ENCODE data around the gene INPP5A.
A peak's percentile ranks its signal among the peaks of the same experiment; 100 is the strongest.

Gene INPP5A

DNA sequence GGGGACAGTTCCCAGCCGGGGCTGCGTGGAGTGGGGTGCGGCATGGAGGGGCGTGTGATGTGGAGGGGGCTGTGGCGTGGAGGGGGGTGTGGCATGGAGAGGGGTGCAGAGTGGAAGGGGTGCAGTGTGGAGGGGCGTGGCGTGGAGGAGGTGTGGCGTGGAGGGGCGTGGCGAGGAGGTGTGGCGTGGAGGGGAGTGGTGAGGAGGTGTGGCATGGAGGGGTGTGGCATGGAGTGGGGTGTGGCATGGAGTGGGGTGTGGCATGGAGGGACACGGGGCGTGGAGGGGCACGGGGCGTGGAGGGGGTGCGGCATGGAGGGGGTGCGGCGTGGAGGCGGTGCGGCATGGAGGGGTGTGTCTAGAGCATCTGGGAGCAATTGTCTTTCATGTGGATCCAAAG lies 214.8 kb downstream of the INPP5A start:
- Histone ChIP-seq H3K9me3 (ENCODE audit: severe bottlenecking) (no peaks in the 10 kb centered on the region), H3K27me3 (ENCODE audit: insufficient read depth, low read depth, severe bottlenecking) (no peaks in the 10 kb centered on the region), H3K36me3 (no peaks in the 10 kb centered on the region), H3K27ac (no peak overlapping the region), H3K4me3 (ENCODE audit: low read depth, low read length) (no peak overlapping the region)
- no peak for DNase-seq
- TF ChIP-seq, protein P1, sequence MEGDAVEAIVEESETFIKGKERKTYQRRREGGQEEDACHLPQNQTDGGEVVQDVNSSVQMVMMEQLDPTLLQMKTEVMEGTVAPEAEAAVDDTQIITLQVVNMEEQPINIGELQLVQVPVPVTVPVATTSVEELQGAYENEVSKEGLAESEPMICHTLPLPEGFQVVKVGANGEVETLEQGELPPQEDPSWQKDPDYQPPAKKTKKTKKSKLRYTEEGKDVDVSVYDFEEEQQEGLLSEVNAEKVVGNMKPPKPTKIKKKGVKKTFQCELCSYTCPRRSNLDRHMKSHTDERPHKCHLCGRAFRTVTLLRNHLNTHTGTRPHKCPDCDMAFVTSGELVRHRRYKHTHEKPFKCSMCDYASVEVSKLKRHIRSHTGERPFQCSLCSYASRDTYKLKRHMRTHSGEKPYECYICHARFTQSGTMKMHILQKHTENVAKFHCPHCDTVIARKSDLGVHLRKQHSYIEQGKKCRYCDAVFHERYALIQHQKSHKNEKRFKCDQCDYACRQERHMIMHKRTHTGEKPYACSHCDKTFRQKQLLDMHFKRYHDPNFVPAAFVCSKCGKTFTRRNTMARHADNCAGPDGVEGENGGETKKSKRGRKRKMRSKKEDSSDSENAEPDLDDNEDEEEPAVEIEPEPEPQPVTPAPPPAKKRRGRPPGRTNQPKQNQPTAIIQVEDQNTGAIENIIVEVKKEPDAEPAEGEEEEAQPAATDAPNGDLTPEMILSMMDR (IDR thresholded peaks at IDR 0.05; ENCODE audit: low read depth, low read length), result no peak

DNA sequence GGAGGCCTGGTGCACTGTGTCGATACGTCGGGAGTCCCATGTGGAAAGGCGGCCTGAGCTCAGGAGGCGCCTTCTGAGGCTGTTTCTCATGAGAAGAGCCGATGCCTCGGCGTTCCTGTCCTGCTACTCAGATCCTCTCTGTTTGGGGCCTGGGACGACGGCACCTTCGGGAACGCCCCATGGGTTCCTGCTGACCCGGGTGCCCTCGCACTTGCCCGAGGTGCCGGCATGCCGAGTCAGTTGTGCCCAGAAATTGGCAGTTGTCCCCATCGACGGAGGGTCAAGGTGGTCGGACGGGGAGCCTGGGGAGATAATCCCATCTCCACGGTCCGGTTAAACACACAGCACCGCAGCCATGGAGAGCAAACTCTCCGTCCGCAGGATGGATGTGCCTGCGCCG lies 215.4 kb downstream of the INPP5A start:
- H3K9me3 ChIP-seq (ENCODE audit: severe bottlenecking), result no peaks in the 10 kb centered on the region
- no peak for DNase-seq
- no peak overlapping the region for H3K4me3 ChIP-seq (ENCODE audit: low read depth, low read length)
- TF ChIP-seq, protein P1 (IDR thresholded peaks at IDR 0.05; ENCODE audit: low read depth, low read length), result no peak
- H3K36me3 ChIP-seq, result no peaks in the 10 kb centered on the region
- no peak overlapping the region for H3K27ac ChIP-seq
- H3K27me3 ChIP-seq (ENCODE audit: insufficient read depth, low read depth, severe bottlenecking), result no peaks in the 10 kb centered on the region

DNA sequence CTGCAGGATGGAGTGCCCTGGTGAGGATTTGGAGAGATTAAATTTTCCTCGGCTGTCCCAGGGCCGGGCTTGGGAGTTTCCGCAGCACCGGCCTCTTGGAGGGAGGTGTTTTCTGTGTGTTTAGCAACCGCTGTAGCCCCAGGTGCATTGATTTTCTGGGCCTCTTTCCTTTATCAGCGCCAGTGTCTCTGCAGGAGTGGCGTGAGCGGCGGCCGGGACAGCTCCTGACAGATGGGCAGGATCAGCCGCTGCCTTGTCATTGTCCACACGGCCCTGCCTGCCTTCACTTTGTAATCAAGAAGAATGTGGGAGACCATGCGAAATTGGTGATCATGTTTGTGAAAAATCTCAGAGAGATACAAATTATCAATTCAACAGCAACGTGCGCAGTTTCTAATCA lies 216.0 kb downstream of the INPP5A start:
- no peaks in the 10 kb centered on the region for H3K36me3 ChIP-seq
- H3K27me3 ChIP-seq (ENCODE audit: insufficient read depth, low read depth, severe bottlenecking), result no peaks in the 10 kb centered on the region
- peak overlapping the region; percentile 47 for H3K27ac ChIP-seq
- no peaks in the 10 kb centered on the region for H3K9me3 ChIP-seq (ENCODE audit: severe bottlenecking)
- peak; percentile 65 for DNase-seq
- no peak overlapping the region for H3K4me3 ChIP-seq (ENCODE audit: low read depth, low read length)
- TF ChIP-seq, protein P1 (IDR thresholded peaks at IDR 0.05; ENCODE audit: low read depth, low read length), result no peak

DNA sequence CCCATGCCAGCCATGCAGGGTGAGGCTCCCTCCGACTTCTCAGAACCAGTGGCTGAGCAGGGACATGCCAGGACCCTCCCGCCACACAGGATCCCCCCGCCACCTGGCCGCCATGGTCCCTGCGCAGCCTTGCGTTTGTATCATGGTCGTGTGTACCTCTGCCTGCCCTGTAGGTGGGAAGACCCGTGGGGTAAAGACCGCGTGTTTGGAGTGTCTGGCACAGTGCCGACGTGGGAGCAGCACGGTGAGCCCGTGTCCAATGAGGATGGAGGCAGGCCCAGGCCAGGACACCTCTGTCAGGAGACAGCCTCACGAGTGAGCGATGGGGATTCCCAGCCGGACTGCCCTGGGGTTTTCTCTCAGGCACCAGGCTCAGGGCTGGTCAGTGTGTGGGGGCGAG lies 216.5 kb downstream of the INPP5A start:
- DNase-seq, result no peak
- Histone ChIP-seq H3K9me3 (ENCODE audit: severe bottlenecking) (no peaks in the 10 kb centered on the region), H3K36me3 (no peaks in the 10 kb centered on the region), H3K27ac (peak overlapping the region; percentile 47), H3K27me3 (ENCODE audit: insufficient read depth, low read depth, severe bottlenecking) (no peaks in the 10 kb centered on the region), H3K4me3 (ENCODE audit: low read depth, low read length) (no peak overlapping the region)
- TF ChIP-seq, protein P1 (IDR thresholded peaks at IDR 0.05; ENCODE audit: low read depth, low read length), result no peak

DNA sequence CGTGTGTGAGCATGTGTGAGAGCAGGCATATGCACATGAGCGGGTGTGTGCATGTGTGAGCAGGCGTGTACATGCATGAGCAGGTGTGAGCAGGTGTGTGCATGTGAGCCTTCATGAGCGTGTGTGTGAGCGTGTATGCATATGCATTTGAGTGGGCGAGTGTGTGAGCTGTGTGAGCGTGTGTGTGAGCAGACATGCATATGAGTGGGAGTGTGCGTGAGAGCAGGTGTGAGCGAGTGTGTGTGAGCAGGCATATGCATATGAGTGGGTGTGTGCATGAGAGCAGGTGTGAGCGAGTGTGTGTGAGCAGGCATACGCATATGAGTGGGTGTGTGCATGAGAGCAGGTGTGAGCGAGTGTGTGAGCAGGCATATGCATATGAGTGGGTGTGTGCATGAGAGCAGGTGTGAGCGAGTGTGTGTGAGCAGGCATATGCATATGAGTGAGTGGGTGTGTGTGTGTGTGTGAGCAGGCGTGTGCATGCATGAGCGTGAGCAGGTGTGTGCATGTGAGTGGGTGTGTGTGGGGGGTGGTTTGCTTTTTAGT lies 217.7 kb downstream of the INPP5A start:
- no peak overlapping the region for H3K4me3 ChIP-seq (ENCODE audit: low read depth, low read length)
- H3K36me3 ChIP-seq, result no peaks in the 10 kb centered on the region
- no peaks in the 10 kb centered on the region for H3K9me3 ChIP-seq (ENCODE audit: severe bottlenecking)
- TF ChIP-seq, protein P1 (IDR thresholded peaks at IDR 0.05; ENCODE audit: low read depth, low read length), result no peak
- no peaks in the 10 kb centered on the region for H3K27me3 ChIP-seq (ENCODE audit: insufficient read depth, low read depth, severe bottlenecking)
- no peak for DNase-seq
- H3K27ac ChIP-seq, result no peak overlapping the region

DNA sequence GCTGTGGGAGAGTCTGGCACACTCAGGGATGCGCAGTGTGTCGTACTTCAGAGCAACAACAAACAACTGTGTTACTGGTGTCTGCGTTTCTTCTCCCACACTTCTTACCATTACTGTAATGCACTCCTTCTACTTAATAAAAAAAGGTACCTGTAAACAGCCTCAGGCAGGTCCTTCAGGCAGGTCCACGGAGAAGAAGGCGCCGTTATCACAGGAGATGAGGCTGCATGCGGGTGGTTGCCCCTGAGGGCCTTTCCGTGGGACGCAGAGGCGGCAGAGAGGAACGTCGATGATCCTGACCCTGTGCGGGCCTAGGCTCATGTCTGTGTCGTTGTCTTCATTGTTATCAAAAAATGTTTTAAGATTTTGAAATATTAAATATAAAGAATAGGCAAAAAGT lies 219.0 kb downstream of the INPP5A start:
- Histone ChIP-seq H3K4me3 (ENCODE audit: low read depth, low read length) (no peak overlapping the region), H3K27me3 (ENCODE audit: insufficient read depth, low read depth, severe bottlenecking) (no peaks in the 10 kb centered on the region), H3K9me3 (ENCODE audit: severe bottlenecking) (no peaks in the 10 kb centered on the region), H3K36me3 (no peaks in the 10 kb centered on the region), H3K27ac (no peak overlapping the region)
- TF ChIP-seq, protein P1 (IDR thresholded peaks at IDR 0.05; ENCODE audit: low read depth, low read length), result no peak
- no peak for DNase-seq

Measured in WERI-Rb-1 (cell line).